Smooth muscle cell (in vitro differentiated cells): ENCODE data around the gene FNDC8. TPM values are rescaled to one million over a fixed set of nuclear protein-coding genes. Genes with fewer than 3 reads are reported as not detected.
"Not testable (repeated sequence)": the region's sequence is repeated elsewhere in the genome, so short reads cannot be mapped to it uniquely, and the experiment has no call there.

Experiments used
- DNase-seq: peaks from one replicate; lab custom pipeline; 2025; ENCODE audit not compliant: unreplicated experiment; lab: John Stamatoyannopoulos, UW
- H2AFZ ChIP-seq: fragments of 200-600 bp; sonication (generic); 2 replicates; pipeline ENCODE4 v1.6.0; 2016; ENCODE audit warnings: antibody characterized with exemption, low read depth, mild to moderate bottlenecking
- H3F3A ChIP-seq: fragments of 200-600 bp; sonication (generic); 2 replicates; pipeline ENCODE4 v1.6.0; 2017; ENCODE audit warnings: antibody characterized with exemption, low read depth
- H3K27ac ChIP-seq: fragments of 200-600 bp; sonication (generic); 2 replicates; pipeline ENCODE4 v1.5.1; 2016; ENCODE audit warnings: low read depth, mild to moderate bottlenecking
- H3K27me3 ChIP-seq: fragments of 200-600 bp; sonication (generic); 2 replicates; pipeline ENCODE4 v1.6.1; 2016; ENCODE audit warnings: low read depth, mild to moderate bottlenecking
- H3K36me3 ChIP-seq: fragments of 200-600 bp; sonication (generic); 2 replicates; pipeline ENCODE4 v1.5.1; 2016; ENCODE audit warnings: low read depth
- H3K4me1 ChIP-seq: fragments of 200-600 bp; sonication (generic); 2 replicates; pipeline ENCODE4 v1.5.1; 2016; ENCODE audit warnings: low read depth
- H3K4me2 ChIP-seq: fragments of 200-600 bp; sonication (generic); 2 replicates; pipeline ENCODE4 v1.6.0; 2016; ENCODE audit warnings: mild to moderate bottlenecking
- H3K4me3 ChIP-seq: fragments of 200-600 bp; sonication (generic); 2 replicates; pipeline ENCODE4 v1.5.1; 2016; ENCODE audit warnings: mild to moderate bottlenecking
- H3K79me2 ChIP-seq: fragments of 200-600 bp; sonication (generic); 2 replicates; pipeline ENCODE4 v1.6.0; 2016; ENCODE audit warnings: low read depth, mild to moderate bottlenecking
- H3K9ac ChIP-seq: fragments of 200-600 bp; sonication (generic); 2 replicates; pipeline ENCODE4 v1.6.0; 2016; ENCODE audit warnings: low read depth
- H3K9me3 ChIP-seq: fragments of 200-600 bp; sonication (generic); replicated peaks from 2 replicates; pipeline ENCODE4 v1.5.1; 2016; ENCODE audit warnings: low read depth
- H4K20me1 ChIP-seq: fragments of 200-600 bp; sonication (generic); 2 replicates; pipeline ENCODE4 v1.6.0; 2016; ENCODE audit warnings: low read depth
- CTCF ChIP-seq: fragments of 200-600 bp; sonication (generic); IDR thresholded peaks from 2 replicates; pipeline ENCODE4 v1.5.1; 2017; ENCODE audit warnings: borderline replicate concordance, mild to moderate bottlenecking, antibody characterized with exemption; ENCODE audit not compliant: insufficient read depth, poor library complexity, severe bottlenecking
- WGBS: methylation state at CpG from one replicate; pipeline ENCODE4 v1.1.7; 2016; ENCODE audit warnings: low lambda C conversion rate; 5-methylcytosine and 5-hydroxymethylcytosine counted together
- polyA plus RNA-seq: library from polyadenylated mRNA; unstranded; fragments of >200 nt; fragmentation: Nextera tagmentation; extraction: Ambion mirVana; gene quantifications from 2 replicates; pipeline ENCODE4 v1.2.1, GENCODE V29; 2016
- total RNA-seq: library from RNA; depleted of rRNA; stranded (reverse); fragments of >200 nt; gene quantifications from 2 replicates; pipeline ENCODE4 v1.2.3, GENCODE V29; 2014

The FNDC8 gene
- total and polyA plus RNA-seq, 2 experiments from 2014 or later = not detected

GRCh38 chr17:35103271-35103670, 18.1 kb upstream of the FNDC8 start:
- DNase-seq = no peak

GRCh38 chr17:35104844-35105450, 16.5 kb upstream of the FNDC8 start:
- Histone ChIP-seq H3K79me2 (no peaks in the 10 kb centered on the region), H3K4me2 (no peak overlapping the region), H3K27me3 (no peaks in the 10 kb centered on the region), H3K36me3 (no peaks in the 10 kb centered on the region), H3K4me1 (no peaks in the 10 kb centered on the region), H2AFZ (no peak overlapping the region), H3K4me3 (no peak overlapping the region), H3F3A (no peaks in the 10 kb centered on the region), H3K9me3 (no peaks in the 10 kb centered on the region), H4K20me1 (no peaks in the 10 kb centered on the region), H3K9ac (no peak overlapping the region), H3K27ac (no peak overlapping the region)
- 93% methylated on average over 5 of the region's 5 CpGs for WGBS
- TF ChIP-seq CTCF = no peak
- no peak for DNase-seq

More at GRCh38 chr17:35103271-35103670, 18.1 kb upstream of the FNDC8 start:
- H3K36me3 ChIP-seq = no peaks in the 10 kb centered on the region
- H3K4me1 ChIP-seq = no peaks in the 10 kb centered on the region
- no peak overlapping the region for H3K27ac ChIP-seq
- no peaks in the 10 kb centered on the region for H3F3A ChIP-seq
- H3K27me3 ChIP-seq = no peaks in the 10 kb centered on the region
- TF ChIP-seq CTCF = no peak
- H4K20me1 ChIP-seq = no peaks in the 10 kb centered on the region
- no peaks in the 10 kb centered on the region for H3K9me3 ChIP-seq
- no peak overlapping the region for H3K9ac ChIP-seq
- H3K4me2 ChIP-seq = no peak overlapping the region
- H3K79me2 ChIP-seq = no peaks in the 10 kb centered on the region
- H2AFZ ChIP-seq = no peak overlapping the region
- WGBS = 87% methylated on average over 5 of the region's 5 CpGs
- no peak overlapping the region for H3K4me3 ChIP-seq

- H3F3A ChIP-seq, H3K27me3 ChIP-seq, H3K27ac ChIP-seq, H3K4me3 ChIP-seq, H2AFZ ChIP-seq, H4K20me1 ChIP-seq, H3K79me2 ChIP-seq, H3K4me1 ChIP-seq, H3K9ac ChIP-seq, H3K4me2 ChIP-seq, H3K36me3 ChIP-seq, H3K9me3 ChIP-seq, DNase-seq: not testable (repeated sequence)
- 96% methylated on average over 17 of the region's 17 CpGs for WGBS
Measured at GRCh38 chr17:35110791-35111190, 10.6 kb upstream of the FNDC8 start.

- no peaks in the 10 kb centered on the region for H3K36me3 ChIP-seq
- H3K4me1 ChIP-seq = peaks cover 7% of the 10 kb centered on the region
- peaks cover 7% of the 10 kb centered on the region for H3K79me2 ChIP-seq
- no peak for DNase-seq
- no peak overlapping the region for H3K27ac ChIP-seq
- H3K4me2 ChIP-seq = no peak overlapping the region
- TF ChIP-seq CTCF = no peak
- no peaks in the 10 kb centered on the region for H4K20me1 ChIP-seq
- no peak overlapping the region for H2AFZ ChIP-seq
- 89% methylated on average over 12 of the region's 12 CpGs for WGBS
- H3K27me3 ChIP-seq = no peaks in the 10 kb centered on the region
- H3F3A ChIP-seq = no peaks in the 10 kb centered on the region
- H3K4me3 ChIP-seq = no peak overlapping the region
- H3K9me3 ChIP-seq = no peaks in the 10 kb centered on the region
- H3K9ac ChIP-seq = no peak overlapping the region
Measured at GRCh38 chr17:35116845-35117244, 4.6 kb upstream of the FNDC8 start.
